ENCODE data around the gene KIF19.

The KIF19 gene

GRCh38 chr17:74373838-74374606, 48.0 kb downstream of the KIF19 start:
- no peak for TF ChIP-seq CTCF (conservative IDR thresholded peaks at IDR 0.05)
- no peak overlapping the region for H3K27ac ChIP-seq

- no peak overlapping the region for H3K27ac ChIP-seq
- TF ChIP-seq CTCF (conservative IDR thresholded peaks at IDR 0.05), result no peak
Observed at GRCh38 chr17:74374858-74375257, 48.8 kb downstream of the KIF19 start.

- H3K27ac ChIP-seq, result peak overlapping the region; percentile 13; the same call in 1 of the 2 replicates
- TF ChIP-seq CTCF (conservative IDR thresholded peaks at IDR 0.05), result peak; percentile 95
Observed at GRCh38 chr17:74379495-74380085, 53.6 kb downstream of the KIF19 start.

GRCh38 chr17:74380086-74380958, 54.3 kb downstream of the KIF19 start:
- peak overlapping the region; percentile 13; the same call in 1 of the 2 replicates for H3K27ac ChIP-seq
- TF ChIP-seq CTCF (conservative IDR thresholded peaks at IDR 0.05), result no peak

GRCh38 chr17:74380959-74381808, 55.2 kb downstream of the KIF19 start:
- no peak for TF ChIP-seq CTCF (conservative IDR thresholded peaks at IDR 0.05)
- no peak overlapping the region for H3K27ac ChIP-seq

GRCh38 chr17:74383141-74383540, 57.1 kb downstream of the KIF19 start:
- no peak for TF ChIP-seq CTCF (conservative IDR thresholded peaks at IDR 0.05)

More at GRCh38 chr17:74383141-74383540, 57.1 kb downstream of the KIF19 start:
- H3K27ac ChIP-seq, result no peak overlapping the region
